GM12891 (cell line): ENCODE measurements around the gene RBMS3.

Experiments used
- POLR2A ChIP-seq: IDR thresholded peaks from 2 replicates; pipeline ENCODE4 v1.6.1; 2011; ENCODE audit warnings: low read depth, low read length, control low read depth
- POU2F2 ChIP-seq: IDR thresholded peaks from 2 replicates; pipeline ENCODE4 v1.6.1; 2011; ENCODE audit warnings: low read depth, mild to moderate bottlenecking, control low read depth, low read length, moderate library complexity

- no peak for TF ChIP-seq POLR2A
- TF ChIP-seq POU2F2 = no peak
Measured at GRCh38 chr3:29852767-29853166, 571.9 kb downstream of the RBMS3 start.
